ENCODE data around the gene MAGEE1.

DNA sequence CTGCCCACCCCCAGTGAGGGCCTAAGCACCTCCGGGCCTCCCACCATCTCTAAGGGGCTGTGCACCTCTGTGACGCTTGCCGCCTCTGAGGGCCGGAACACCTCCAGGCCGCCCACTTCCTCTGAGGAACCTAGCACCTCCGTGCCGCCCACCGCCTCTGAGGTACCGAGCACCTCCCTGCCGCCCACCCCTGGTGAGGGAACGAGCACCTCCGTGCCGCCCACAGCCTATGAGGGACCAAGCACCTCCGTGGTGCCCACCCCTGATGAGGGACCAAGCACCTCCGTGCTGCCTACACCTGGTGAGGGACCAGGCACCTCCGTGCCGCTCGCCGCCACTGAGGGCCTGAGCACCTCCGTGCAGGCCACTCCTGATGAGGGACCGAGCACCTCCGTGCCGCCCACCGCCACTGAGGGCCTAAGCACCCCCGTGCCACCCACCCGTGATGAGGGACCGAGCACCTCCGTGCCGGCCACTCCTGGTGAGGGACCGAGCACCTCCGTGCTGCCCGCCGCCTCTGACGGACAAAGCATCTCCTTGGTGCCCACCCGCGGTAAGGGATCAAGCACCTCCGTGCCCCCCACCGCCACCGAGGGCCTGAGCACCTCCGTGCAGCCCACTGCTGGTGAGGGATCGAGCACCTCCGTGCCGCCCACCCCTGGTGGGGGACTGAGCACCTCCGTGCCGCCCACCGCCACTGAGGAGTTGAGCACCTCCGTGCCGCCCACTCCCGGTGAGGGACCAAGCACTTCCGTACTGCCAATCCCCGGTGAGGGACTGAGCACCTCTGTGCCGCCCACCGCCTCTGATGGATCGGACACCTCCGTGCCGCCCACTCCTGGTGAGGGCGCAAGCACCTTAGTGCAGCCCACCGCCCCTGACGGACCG is 977 bp downstream of the MAGEE1 start:
- no peak for TF ChIP-seq POLR2AphosphoS5 (IDR thresholded peaks at IDR 0.05)
- no peak for TF ChIP-seq EZH2 (IDR thresholded peaks at IDR 0.05; ENCODE audit: borderline replicate concordance, insufficient read depth, low read length, poor library complexity, severe bottlenecking)
- TF ChIP-seq CTCF (IDR thresholded peaks at IDR 0.05; ENCODE audit: poor library complexity, severe bottlenecking), result no peak
- no peak for TF ChIP-seq SMC3 (conservative IDR thresholded peaks at IDR 0.05; ENCODE audit: poor library complexity)
- no peak for TF ChIP-seq REST (IDR thresholded peaks at IDR 0.05; ENCODE audit: borderline replicate concordance)
- TF ChIP-seq RAD21 (conservative IDR thresholded peaks at IDR 0.05), result no peak
- TF ChIP-seq EP300 (conservative IDR thresholded peaks at IDR 0.05; ENCODE audit: poor library complexity, severe bottlenecking), result no peak
- TF ChIP-seq MXI1 (conservative IDR thresholded peaks at IDR 0.05; ENCODE audit: poor library complexity, severe bottlenecking), result no peak
